HepG2 (cell line): ENCODE measurements around the gene REEP3. TPM values are rescaled to one million over a fixed set of nuclear protein-coding genes. Genes with fewer than 3 reads are reported as not detected.

Source experiments
- HNRNPL ChIP-seq: fragments of 200-400 bp; formaldehyde crosslinking; IDR thresholded peaks from 2 replicates; pipeline ENCODE4 v1.6.1; 2017; ENCODE audit warnings: mild to moderate bottlenecking, low read depth, low read length
- KDM4B ChIP-seq: sonication (generic); formaldehyde crosslinking; IDR thresholded peaks from 2 replicates; pipeline ENCODE4 v1.4.0; 2020; ENCODE audit warnings: missing genetic modification reagents
- SNAPC2 ChIP-seq: sonication (generic); formaldehyde crosslinking; IDR thresholded peaks from 2 replicates; pipeline ENCODE4 v1.8.1; 2022; ENCODE audit warnings: mild to moderate bottlenecking, missing genetic modification reagents
- SPEN ChIP-seq: sonication (generic); formaldehyde crosslinking; IDR thresholded peaks from 2 replicates; pipeline ENCODE4 v1.5.1; 2020; ENCODE audit warnings: low read depth, mild to moderate bottlenecking, missing genetic modification reagents
- TBX3 ChIP-seq: fragments of 450-650 bp; IDR thresholded peaks from 2 replicates; pipeline ENCODE4 v1.6.1; 2017; ENCODE audit warnings: antibody characterized with exemption, mild to moderate bottlenecking, inconsistent platforms, borderline replicate concordance
- YEATS2 ChIP-seq: sonication (generic); formaldehyde crosslinking; IDR thresholded peaks from 2 replicates; pipeline ENCODE4 v1.4.0; 2020; ENCODE audit warnings: missing genetic modification reagents, borderline replicate concordance
- YY1 ChIP-seq: IDR thresholded peaks from 2 replicates; pipeline ENCODE4 v1.6.1; 2011; ENCODE audit warnings: low read length, low read depth, moderate library complexity, mild to moderate bottlenecking; ENCODE audit not compliant: insufficient read depth, insufficient replicate concordance
- ZMYM3 ChIP-seq: sonication (generic); formaldehyde crosslinking; IDR thresholded peaks from 2 replicates; pipeline ENCODE4 v1.5.1; 2020; ENCODE audit warnings: mild to moderate bottlenecking, missing genetic modification reagents
- ZNF333 ChIP-seq: sonication (generic); formaldehyde crosslinking; IDR thresholded peaks from 2 replicates; pipeline ENCODE4 v1.4.0; 2020; ENCODE audit warnings: mild to moderate bottlenecking, missing genetic modification reagents, borderline replicate concordance
- ZNF446 ChIP-seq: sonication (generic); formaldehyde crosslinking; IDR thresholded peaks from 2 replicates; pipeline ENCODE4 v1.5.0; 2020; ENCODE audit warnings: mild to moderate bottlenecking, missing genetic modification reagents
- ZNF550 ChIP-seq: sonication (generic); formaldehyde crosslinking; IDR thresholded peaks from 2 replicates; pipeline ENCODE4 v1.4.0; 2020; ENCODE audit warnings: mild to moderate bottlenecking, missing genetic modification reagents, borderline replicate concordance
- ZNF7 ChIP-seq: IDR thresholded peaks from 2 replicates; pipeline ENCODE4 v1.6.1; 2016; ENCODE audit warnings: missing biosample characterization, missing genetic modification reagents
- ZSCAN25 ChIP-seq: sonication (generic); formaldehyde crosslinking; IDR thresholded peaks from 2 replicates; pipeline ENCODE4 v1.8.0; 2022; ENCODE audit warnings: mild to moderate bottlenecking, missing genetic modification reagents
- ZSCAN29 ChIP-seq: sonication (generic); formaldehyde crosslinking; conservative IDR thresholded peaks from 2 replicates; pipeline ENCODE4 v1.4.0; 2020; ENCODE audit warnings: mild to moderate bottlenecking, missing genetic modification reagents
- polyA plus RNA-seq, 8 experiments: library from polyadenylated mRNA; depleted of rRNA in 3 of 8; stranded (reverse) in 7 of 8; unstranded in 1 of 8; fragments of >200 nt; fragmentation: Illumina TruSeq in 4 of 8; extraction: Trizol in 4 of 8; gene quantifications; 2 replicates each; pipeline versions ENCODE4 v1.2.1 to v1.2.3, GENCODE V29; 2011 to 2016; ENCODE audit warnings: low read depth in 4 of 8, missing spikeins in 1 of 8, mixed read lengths in 1 of 8; ENCODE audit not compliant: insufficient read depth in 1 of 8
- total RNA-seq, 5 experiments: library from RNA; depleted of rRNA; stranded (reverse); fragments of >200 nt; fragmentation: Illumina TruSeq; extraction: Trizol; gene quantifications; 2 replicates each; pipeline ENCODE4 v1.2.3, GENCODE V29; 2016; ENCODE audit warnings: low read depth in 1 of 5
- TF ChIP-seq, protein P1 (sequence below): sonication (generic); formaldehyde crosslinking; IDR thresholded peaks from 2 replicates; pipeline ENCODE4 v1.4.0; 2020; ENCODE audit warnings: low read depth, mild to moderate bottlenecking, missing genetic modification reagents
- TF ChIP-seq, protein P2 (sequence below): sonication (generic); formaldehyde crosslinking; IDR thresholded peaks from 2 replicates; pipeline ENCODE4 v1.5.1; 2020; ENCODE audit warnings: mild to moderate bottlenecking, missing genetic modification reagents, moderate library complexity
- TF ChIP-seq, protein P3 (sequence below): sonication (generic); formaldehyde crosslinking; IDR thresholded peaks from 2 replicates; pipeline ENCODE4 v1.4.0; 2020; ENCODE audit warnings: missing genetic modification reagents

REEP3 gene
- total and polyA plus RNA-seq, 2 of the 13 experiments (the other 11 are each of a cell fraction or from before 2014, with no cell fraction given), result 7.1 to 31.4 TPM

DNA sequence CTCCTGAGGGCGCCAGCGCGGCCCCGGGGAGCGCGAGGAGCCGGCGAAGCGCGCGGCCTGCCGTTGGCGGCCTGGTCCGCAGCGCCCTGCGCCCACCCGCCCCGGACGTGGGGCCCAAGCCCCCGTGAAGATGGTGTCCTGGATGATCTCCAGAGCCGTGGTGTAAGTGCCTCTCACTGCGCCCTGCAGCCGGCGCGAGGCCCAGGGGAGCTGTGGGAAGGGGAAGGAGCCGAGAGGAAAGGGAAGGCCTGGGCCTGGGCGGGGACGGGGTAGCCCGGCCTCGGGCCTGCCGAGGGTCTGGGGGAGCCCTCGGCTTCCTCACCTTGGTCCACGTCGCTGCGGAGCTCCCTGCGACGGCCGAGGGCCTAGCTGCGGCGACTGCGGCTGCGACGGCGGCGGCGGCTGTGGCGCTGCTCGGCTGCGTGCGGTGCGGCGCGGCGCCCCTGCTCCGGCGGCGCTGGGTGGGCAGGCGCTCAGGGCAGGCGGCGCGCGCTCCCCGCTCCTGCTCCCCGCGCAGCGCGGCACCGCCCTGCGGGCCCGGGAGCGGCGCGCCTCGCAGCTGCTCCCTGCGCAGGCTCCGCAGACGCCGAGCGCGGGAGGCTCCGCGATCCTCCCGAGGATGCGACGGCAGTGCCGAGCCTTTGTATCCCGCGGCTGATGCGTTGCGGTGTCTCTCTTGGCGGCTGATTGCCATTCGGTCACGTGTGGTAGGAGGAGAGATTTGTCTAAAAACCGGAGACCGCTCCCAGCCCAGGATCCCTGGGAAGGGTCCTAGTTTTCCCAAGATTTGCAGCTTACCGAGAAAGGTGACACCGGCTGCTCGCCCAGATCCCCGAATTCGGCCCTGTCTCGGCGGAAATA lies 445 bp downstream of the REEP3 start (continued):
- TF ChIP-seq, protein P1, sequence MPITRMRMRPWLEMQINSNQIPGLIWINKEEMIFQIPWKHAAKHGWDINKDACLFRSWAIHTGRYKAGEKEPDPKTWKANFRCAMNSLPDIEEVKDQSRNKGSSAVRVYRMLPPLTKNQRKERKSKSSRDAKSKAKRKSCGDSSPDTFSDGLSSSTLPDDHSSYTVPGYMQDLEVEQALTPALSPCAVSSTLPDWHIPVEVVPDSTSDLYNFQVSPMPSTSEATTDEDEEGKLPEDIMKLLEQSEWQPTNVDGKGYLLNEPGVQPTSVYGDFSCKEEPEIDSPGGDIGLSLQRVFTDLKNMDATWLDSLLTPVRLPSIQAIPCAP (CRISPR knock-in tag), result no peak
- peak; percentile 69 for TF ChIP-seq ZSCAN25
- TF ChIP-seq, protein P2, sequence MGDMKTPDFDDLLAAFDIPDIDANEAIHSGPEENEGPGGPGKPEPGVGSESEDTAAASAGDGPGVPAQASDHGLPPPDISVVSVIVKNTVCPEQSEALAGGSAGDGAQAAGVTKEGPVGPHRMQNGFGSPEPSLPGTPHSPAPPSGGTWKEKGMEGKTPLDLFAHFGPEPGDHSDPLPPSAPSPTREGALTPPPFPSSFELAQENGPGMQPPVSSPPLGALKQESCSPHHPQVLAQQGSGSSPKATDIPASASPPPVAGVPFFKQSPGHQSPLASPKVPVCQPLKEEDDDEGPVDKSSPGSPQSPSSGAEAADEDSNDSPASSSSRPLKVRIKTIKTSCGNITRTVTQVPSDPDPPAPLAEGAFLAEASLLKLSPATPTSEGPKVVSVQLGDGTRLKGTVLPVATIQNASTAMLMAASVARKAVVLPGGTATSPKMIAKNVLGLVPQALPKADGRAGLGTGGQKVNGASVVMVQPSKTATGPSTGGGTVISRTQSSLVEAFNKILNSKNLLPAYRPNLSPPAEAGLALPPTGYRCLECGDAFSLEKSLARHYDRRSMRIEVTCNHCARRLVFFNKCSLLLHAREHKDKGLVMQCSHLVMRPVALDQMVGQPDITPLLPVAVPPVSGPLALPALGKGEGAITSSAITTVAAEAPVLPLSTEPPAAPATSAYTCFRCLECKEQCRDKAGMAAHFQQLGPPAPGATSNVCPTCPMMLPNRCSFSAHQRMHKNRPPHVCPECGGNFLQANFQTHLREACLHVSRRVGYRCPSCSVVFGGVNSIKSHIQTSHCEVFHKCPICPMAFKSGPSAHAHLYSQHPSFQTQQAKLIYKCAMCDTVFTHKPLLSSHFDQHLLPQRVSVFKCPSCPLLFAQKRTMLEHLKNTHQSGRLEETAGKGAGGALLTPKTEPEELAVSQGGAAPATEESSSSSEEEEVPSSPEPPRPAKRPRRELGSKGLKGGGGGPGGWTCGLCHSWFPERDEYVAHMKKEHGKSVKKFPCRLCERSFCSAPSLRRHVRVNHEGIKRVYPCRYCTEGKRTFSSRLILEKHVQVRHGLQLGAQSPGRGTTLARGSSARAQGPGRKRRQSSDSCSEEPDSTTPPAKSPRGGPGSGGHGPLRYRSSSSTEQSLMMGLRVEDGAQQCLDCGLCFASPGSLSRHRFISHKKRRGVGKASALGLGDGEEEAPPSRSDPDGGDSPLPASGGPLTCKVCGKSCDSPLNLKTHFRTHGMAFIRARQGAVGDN (CRISPR knock-in tag), result peak; percentile 82
- no peak for TF ChIP-seq ZNF7 (CRISPR knock-in tag)
- TF ChIP-seq TBX3, result no peak
- TF ChIP-seq, protein P3, sequence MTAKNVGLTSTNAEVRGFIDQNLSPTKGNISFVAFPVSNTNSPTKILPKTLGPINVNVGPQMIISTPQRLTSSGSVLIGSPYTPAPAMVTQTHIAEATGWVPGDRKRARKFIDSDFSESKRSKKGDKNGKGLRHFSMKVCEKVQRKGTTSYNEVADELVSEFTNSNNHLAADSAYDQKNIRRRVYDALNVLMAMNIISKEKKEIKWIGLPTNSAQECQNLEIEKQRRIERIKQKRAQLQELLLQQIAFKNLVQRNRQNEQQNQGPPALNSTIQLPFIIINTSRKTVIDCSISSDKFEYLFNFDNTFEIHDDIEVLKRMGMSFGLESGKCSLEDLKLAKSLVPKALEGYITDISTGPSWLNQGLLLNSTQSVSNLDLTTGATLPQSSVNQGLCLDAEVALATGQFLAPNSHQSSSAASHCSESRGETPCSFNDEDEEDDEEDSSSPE, result peak; percentile 72
- TF ChIP-seq ZNF446 (CRISPR knock-in tag), result peak; percentile 63; the same call in 1 of the 2 replicates
- no peak; the same call in 1 of the 2 replicates for TF ChIP-seq KDM4B
- no peak for TF ChIP-seq ZMYM3 (CRISPR knock-in tag)
- TF ChIP-seq ZSCAN29, result 0 out of 2 replicates have a peak, but pooled peaks have one; percentile 36
- TF ChIP-seq ZNF550, result no peak
- peak; percentile 41; the same call in 1 of the 2 replicates for TF ChIP-seq ZNF333 (CRISPR knock-in tag)
- TF ChIP-seq SNAPC2 (CRISPR knock-in tag), result 0 out of 2 replicates have a peak, but pooled peaks have one; percentile 62
- TF ChIP-seq SPEN, result peak; percentile 74; the same call in 1 of the 2 replicates
- peak; percentile 59 for TF ChIP-seq YY1
- no peak for TF ChIP-seq HNRNPL
- TF ChIP-seq YEATS2 (CRISPR knock-in tag), result no peak
